Esophagus muscularis mucosa (tissue), 3 donors: ENCODE results near the gene SAE1.

ENCODE experiments used
- POLR2A ChIP-seq: fragments of 450-650 bp; IDR thresholded peaks from one replicate; pipeline ENCODE4 v1.6.1; 2017; ENCODE audit warnings: antibody characterized with exemption, moderate library complexity, mild to moderate bottlenecking, low read depth
- POLR2AphosphoS5 ChIP-seq, 2 donors: sonication (generic); formaldehyde crosslinking; IDR thresholded peaks; one replicate each; pipeline ENCODE4 v1.6.1; 2017; ENCODE audit warnings: antibody characterized with exemption in 2 of 2
- TF ChIP-seq, protein P1 (sequence below), 3 experiments: fragments of 200-600 bp in 2 of 3; fragments of 450-650 bp in 1 of 3; sonication (generic) in 2 of 3; IDR thresholded peaks; one replicate each; pipeline ENCODE4 v1.5.1; 2017 to 2019; ENCODE audit warnings: antibody characterized with exemption in 3 of 3, mild to moderate bottlenecking in 2 of 3, moderate library complexity in 1 of 3

DNA sequence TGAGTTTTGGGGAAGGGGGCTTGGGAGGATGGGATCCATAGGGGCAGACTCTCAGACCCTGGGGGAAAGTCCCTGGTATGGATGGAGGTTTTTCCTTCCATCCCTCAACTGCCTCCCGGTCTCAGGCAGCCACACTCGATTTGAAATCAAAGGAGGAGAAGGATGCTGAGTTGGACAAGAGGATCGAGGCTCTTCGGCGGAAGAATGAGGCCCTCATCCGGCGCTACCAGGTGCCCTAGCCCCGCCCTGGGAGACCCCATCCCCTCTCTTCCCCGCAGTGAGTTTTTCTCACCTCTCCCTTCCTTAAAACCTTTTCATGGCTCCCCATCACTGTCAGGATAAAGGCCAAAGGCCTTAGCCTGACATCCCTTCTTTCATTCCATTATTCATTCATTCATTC lies 127.8 kb downstream of the SAE1 start:
- TF ChIP-seq, protein P1, sequence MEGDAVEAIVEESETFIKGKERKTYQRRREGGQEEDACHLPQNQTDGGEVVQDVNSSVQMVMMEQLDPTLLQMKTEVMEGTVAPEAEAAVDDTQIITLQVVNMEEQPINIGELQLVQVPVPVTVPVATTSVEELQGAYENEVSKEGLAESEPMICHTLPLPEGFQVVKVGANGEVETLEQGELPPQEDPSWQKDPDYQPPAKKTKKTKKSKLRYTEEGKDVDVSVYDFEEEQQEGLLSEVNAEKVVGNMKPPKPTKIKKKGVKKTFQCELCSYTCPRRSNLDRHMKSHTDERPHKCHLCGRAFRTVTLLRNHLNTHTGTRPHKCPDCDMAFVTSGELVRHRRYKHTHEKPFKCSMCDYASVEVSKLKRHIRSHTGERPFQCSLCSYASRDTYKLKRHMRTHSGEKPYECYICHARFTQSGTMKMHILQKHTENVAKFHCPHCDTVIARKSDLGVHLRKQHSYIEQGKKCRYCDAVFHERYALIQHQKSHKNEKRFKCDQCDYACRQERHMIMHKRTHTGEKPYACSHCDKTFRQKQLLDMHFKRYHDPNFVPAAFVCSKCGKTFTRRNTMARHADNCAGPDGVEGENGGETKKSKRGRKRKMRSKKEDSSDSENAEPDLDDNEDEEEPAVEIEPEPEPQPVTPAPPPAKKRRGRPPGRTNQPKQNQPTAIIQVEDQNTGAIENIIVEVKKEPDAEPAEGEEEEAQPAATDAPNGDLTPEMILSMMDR (IDR thresholded peaks at IDR 0.05): no peak
- no peak for TF ChIP-seq POLR2A
- TF ChIP-seq POLR2AphosphoS5 (IDR thresholded peaks at IDR 0.05): no peak
